Medulla oblongata (tissue), 1 donor: Measurements from ENCODE around the gene DNAH3.
"Not testable (repeated sequence)": the region's sequence is repeated elsewhere in the genome, so short reads cannot be mapped to it uniquely, and the experiment has no call there.

ENCODE experiments used
- DNase-seq: peaks from one replicate; pipeline ENCODE4 v3.0.0-alpha.2; 2015; ENCODE audit errors: extremely low spot score

The DNAH3 gene

GRCh38 chr16:20944861-20945574 is 205.6 kb downstream of the DNAH3 start:
- no peak for DNase-seq

- DNase-seq: no peak
Measured at GRCh38 chr16:20942256-20942655, 208.4 kb downstream of the DNAH3 start.

DNA sequence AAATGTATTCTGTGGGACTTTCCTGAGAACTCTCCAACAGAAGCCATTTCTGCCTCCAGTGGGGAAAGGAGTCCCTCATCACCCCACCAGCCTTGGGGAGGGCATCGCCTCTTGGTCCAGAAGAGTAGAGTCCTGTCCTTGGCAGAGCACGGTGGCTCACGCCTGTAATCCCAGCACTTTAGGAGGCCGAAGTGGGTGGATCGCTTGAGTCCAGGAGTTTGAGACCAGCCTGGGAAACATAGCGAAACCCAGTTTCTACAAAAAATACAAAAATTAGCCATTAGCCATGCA is 209.1 kb downstream of the DNAH3 start:
- DNase-seq: no peak

GRCh38 chr16:20940871-20941635 is 209.6 kb downstream of the DNAH3 start:
- no peak for DNase-seq

DNA sequence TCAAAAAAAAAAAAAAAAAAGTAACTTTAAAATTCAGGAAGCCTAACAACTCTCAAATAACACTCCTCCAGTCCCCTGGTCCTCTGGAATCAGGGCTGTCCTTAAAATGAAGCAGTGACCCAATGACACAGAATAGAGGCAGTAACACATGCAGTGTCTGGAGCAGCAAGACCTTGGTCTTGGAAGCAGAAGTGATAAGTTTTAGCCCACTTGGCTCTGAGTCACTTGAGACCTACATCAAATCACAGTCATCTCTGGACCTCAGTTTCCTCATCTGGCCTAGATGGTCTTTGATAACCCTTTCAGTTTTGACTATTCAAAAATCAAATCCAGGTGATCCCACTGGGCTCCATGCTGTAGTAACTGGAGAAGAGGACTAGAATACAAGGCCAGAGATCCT is 211.0 kb downstream of the DNAH3 start:
- DNase-seq: no peak

- no peak for DNase-seq
Measured at GRCh38 chr16:20938426-20938825, 212.2 kb downstream of the DNAH3 start.

GRCh38 chr16:20937736-20938135 is 212.9 kb downstream of the DNAH3 start:
- no peak for DNase-seq

DNA sequence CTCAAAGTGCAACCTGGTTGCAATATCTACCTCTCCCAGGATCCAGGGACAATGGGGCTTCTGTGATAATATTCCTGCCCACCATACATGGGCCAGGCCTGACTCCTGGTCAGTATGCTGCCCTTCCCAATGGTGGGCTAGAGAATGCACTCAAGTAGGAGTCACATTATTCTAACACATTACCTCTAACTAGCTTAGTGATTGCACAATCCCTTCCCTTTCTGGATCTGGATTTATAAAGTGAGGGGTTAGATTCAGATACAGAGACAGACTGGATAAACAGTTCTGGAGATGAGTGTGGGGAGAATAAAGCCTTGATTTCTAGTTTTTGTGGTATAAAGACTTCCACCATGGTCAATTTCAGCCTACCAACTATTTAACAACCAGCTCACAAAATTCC is 217.1 kb downstream of the DNAH3 start:
- DNase-seq: no peak

GRCh38 chr16:20931066-20931600 is 219.5 kb downstream of the DNAH3 start:
- no peak for DNase-seq

GRCh38 chr16:20930365-20930690 is 220.3 kb downstream of the DNAH3 start:
- no peak for DNase-seq

DNA sequence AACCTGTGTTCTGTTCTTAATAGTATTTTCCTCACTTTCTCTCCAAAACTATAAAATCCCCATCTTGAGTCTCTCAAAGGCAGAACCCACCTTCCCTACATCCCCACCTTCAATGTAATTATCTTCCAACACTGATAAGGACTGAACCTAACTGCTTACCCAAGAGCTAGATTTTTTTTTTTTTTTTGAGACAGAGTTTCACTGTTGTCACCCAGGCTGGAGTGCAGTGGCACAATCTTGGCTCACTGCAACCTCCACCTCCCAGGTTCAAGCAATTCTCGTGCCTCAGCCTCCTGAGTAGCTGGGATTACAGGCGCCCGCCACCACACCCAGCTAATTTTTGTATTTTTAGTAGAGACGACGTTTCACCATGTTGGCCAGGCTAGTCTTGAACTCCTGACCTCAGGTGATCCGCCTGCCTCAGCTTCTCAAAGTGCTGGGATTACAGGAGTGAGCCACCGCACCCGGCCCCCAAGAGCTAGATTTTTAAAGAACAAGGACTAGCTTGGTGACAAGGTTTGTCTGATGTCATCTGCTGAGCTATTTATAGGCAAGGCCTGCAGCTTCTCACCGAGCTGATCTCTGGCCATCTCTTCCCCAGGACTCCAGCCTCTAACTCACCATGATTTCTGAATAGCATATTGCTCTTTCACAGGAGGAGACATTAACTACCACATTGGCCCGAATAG is 220.8 kb downstream of the DNAH3 start:
- not testable (repeated sequence) for DNase-seq

DNA sequence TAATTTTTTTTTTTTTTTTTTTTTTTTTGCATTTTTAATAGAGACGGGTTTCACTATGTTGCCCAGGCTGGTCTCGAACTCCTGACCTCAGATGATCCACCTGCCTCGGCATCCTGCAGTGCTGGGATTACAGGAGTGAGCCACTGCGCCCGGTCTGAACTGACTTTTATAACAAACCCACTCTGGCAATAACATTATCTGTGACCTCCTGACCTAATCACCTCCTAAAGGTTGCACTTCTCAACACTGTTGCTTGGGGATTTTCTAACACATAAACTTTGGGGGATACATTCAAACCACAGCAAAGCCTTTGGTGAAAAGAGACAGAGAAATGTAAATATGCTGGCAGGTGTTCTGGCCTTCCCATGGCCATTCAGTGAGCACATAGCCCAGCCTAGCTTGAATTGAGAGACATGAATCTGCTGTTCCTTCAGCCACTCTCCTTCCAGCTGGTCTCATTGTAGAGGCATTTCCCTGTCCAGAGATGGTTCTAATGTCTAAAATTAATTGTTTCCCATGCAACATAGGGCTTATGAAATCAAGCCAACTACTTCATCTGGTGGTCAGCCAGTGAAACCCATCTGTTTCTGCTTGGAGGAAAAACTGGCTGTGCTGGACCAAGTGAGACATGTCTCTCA is 221.8 kb downstream of the DNAH3 start:
- DNase-seq: no peak

GRCh38 chr16:20925751-20926150 is 224.9 kb downstream of the DNAH3 start:
- DNase-seq: no peak

DNA sequence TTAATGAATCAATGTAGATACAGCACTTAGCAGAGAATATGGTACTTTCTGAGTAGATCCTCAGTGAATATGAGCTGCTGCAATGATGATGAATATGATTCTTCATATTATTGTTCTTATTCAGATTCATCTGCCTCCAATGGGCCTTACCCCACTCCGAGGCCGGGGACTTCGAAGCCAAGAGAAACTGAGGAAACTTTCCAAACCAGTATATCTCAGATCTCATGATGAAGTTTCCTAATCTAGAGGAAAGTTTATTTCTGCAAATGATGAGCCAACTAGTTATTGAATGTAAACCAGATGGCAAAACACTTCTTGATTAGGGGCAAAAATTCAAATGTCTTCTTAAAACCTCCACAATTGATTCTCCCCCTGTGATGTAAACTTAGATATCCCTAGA is 226.8 kb downstream of the DNAH3 start:
- DNase-seq: no peak

DNA sequence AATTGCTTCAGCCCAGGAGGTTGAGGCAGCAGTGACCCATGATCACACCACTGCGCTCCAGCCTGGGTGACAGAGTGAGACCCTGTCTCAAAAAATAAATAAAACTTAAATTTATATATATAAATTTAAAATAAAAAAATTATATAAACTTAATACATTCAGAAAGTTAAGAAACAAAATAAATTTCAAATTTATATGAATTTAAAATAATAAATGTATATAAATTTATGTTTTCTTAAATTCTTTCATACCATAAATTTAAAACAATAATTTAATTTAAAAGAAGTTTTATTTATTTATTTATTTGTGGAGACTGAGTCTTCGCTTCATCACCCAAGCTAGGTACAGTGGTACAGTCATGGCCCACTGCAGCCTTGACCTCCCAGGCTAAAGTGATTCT is 229.8 kb downstream of the DNAH3 start:
- DNase-seq: no peak

DNA sequence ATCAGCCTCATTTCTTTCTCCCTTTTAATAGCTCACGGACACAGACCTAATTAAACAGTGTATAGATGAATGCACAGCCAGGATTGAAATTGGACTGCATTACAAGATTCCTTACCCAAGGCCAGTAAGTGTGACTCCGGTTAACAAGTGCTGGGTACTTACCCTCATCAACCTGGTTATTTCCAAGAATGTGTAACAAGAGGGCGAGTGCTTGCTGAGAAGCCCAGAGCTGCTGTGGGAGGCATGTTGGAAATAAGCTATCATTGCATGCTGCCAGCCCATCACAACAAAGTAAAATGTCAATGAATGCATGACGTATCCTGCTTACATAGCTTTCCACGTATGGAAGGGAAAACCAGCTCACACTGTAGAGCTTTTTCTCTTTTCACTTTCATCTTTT is 230.6 kb downstream of the DNAH3 start:
- no peak for DNase-seq

DNA sequence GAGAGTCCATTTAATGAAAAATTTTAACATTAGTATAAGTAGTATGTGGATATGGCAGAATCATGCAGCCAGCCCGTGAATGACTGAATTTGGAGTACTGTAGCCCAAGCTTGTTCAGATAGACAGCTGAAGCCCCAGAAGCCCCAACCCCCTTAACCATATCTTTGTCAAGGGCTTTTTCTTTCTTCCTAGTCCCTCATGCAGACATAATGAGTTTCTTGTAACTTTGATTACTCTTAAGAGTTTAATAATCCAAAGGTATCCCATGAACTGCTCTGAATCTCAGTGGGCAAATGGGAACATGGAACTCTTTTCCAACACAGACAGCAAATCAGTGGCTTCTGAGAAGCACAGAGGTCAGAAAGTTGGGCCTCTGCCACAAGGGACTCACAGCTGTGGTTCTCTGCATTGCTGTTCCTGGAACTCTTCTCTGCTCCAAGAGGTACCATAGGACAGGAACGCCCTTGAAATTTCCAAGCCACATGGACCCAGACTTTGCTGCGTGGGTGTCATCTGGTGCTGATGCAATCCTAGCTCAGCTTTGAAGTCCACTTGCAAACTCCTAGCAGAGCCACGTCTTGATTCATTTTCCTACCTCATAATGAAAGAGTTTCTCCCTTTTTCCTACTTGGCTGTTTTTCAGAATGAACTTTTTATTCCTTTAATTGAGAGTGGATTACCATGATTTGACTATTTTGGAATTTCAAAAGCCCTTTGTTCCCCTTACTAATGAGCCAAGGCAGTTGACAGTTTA is 232.0 kb downstream of the DNAH3 start:
- no peak for DNase-seq

GRCh38 chr16:20916942-20917341 is 233.7 kb downstream of the DNAH3 start:
- no peak for DNase-seq

DNA sequence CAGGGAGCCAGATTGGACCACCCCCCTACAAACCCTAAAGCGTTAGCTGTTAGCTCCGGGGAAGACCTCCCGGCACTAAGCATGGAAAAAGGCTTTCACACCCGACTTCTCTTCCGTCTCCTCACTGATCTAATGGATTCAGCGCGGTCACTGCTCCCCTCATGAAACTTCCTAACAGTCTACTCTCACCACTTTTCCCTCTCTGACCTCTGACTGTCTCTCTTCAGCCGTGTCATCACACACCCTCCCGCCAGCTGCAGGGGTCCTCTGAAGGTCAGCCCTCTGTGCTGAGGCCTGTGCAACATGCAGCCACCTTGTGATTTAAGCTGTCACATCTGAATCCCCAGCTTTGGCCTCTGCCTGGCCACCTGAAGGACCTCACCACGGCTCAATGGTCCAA is 234.4 kb downstream of the DNAH3 start:
- DNase-seq: no peak

DNA sequence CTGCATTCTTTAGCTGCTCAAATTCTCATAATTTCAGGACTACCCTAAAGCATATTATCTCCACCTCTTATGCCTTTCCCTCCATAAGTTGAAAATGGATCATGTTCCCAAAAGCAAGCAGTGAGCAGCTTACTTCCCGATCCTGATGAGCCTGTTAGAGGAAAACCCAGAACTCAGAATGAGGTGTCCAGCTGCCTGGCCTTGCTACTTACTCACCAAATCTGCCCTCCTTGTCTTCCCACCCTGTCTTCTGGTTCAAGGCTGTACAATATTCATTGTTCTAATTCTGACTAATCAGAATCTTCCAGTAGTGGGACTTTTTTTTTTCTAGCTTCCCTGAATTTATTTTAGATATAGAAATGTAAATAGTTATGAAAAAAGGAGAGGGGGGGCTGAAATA is 239.3 kb downstream of the DNAH3 start:
- no peak for DNase-seq

GRCh38 chr16:20910781-20911321 is 239.8 kb downstream of the DNAH3 start:
- no peak for DNase-seq
